HG03439 (cell line): Measurements from ENCODE around the gene HELZ2.

ENCODE experiments used
- ATAC-seq: cut with Tn5 transposase; IDR thresholded peaks from one replicate; pipeline ENCODE4 v1.9.1; 2021; ENCODE audit warnings: mild to moderate bottlenecking, moderate library complexity; ENCODE audit not compliant: unreplicated experiment

The HELZ2 gene

DNA sequence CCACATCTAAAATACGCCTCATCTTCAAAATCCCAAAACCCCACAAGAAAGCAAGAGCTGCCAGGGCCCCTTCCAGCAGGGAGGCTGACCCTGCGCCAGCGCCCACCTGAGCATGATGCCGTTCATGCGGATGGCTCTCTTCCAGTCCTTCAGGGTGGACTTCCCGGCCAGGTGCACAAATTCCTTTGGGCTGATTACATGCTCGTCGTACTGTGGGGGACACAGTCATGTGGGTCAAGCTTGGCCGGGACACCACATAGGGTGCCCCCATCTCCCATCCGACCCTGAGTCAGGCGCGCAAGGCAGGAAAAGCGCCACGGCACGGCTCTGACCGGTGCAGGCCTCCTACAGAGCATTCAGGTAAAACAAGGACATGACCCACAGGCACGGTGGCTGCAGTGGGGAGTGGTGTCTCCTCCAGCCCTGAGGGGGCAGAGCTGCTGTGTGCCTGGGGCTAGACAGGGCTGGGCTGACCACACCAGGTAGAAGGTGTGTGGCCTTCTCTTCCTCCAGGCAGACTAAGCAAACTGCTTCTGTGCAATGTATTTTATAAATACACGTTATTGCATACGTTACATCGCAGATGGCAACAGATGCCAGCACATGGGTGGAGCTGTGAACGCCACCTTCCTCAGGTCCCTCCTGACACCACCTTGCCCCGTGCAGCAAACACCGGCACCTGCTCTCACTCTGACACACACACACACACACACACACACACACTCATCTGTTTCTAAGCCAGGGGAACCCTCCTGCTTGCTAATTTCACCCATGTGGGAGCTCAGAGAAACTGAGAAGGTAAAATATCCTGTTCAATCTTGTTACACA, 23.8 kb upstream of the HELZ2 start:
- ATAC-seq = no peak

DNA sequence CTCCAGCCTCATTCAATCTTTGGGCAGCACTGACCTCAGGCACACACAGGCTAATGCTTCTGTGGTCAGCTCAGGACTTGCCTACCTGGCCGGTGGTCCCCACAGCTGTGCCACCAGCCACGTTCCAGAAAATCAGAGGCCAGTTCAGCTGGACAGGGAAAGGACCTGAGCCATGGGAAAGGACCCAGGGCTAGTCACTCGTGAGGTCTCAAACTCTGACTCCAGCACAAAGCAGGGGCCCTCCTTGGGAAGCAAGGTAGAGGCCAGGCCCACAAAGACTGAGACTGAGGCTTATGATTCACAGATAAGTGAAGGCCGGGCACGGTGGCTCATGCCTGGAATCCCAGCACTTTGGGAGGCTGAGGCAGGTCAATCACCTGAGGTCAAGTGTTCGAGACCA, 22.4 kb upstream of the HELZ2 start:
- ATAC-seq = no peak

DNA sequence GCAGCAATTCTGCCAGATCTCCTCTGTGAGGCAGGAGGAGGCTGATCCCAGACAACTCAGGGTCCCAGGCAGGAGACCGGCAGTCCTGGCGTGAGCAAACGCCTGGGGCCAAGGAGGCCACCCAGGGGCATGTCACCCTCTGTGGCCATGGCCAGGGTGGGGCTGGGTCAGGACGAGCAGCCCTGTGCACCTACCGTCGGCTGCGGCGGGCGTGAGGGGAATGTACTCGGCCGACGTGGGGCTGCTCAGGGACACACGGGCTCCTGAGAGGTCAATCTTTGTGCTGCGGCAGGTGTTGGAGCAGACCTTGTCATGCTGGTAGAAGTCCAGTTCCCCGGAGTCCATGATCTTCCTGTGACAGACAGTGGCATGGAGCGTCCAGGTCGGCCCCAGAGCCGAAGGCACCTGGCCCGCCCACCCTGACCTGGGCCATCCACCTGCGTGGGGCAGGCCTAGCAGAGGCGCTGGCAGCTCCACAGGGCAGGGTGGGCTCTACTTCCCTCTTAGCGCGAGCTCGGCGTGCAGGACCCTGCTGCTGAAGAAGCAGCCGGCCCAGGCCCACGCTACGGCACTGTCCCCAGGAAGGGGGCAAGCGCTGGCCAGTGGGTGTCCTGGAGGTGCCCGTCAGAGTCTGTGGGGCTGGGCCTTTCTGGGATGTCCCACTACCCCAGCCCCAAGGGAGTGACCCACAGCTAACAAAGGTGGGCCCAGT, 21.5 kb upstream of the HELZ2 start:
- ATAC-seq = no peak

DNA sequence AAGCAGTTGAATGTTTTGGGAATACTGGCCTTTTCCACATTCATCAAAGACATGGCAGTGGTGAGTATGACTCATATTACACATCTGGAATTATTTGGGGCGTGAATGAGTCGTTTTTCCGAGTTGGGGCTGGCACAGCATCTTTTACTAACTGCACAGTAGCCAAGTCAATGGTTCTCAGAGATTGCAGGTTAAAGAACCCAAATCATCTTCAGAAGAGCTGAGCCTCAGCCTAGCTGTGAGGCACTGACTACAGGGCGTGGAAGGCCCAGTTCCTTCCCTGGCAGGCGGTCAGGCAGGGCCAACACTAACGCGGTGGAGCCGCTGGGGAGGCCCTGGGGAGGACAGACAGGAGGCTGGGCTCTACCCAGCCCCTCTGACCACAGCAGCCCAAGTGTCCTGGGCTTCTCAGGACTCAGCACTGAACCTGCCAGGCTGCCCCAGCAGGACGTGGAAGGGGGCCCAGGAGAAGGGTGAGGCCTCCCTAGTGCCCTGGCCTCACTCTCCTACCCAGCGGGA, 20.1 kb upstream of the HELZ2 start:
- ATAC-seq = no peak

DNA sequence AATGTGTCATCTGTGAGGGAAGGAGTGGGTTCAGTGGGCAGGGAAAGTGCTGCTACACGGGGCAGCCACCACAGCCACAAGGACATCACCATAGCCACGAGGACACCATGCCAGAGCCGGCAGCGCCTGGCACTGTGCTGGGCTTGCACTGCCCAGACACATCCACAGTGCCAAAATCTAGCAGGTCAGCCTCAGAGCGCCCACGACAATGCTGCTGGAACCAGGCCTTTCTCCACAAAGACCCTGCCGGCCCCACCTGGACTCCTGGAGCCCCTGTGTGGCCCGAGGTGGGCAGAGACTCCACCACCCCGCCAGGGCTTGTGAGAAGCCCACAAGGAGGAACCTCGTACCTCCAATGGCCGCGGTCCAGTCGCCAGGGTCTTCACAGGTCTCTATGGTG, 18.6 kb upstream of the HELZ2 start:
- ATAC-seq = no peak

DNA sequence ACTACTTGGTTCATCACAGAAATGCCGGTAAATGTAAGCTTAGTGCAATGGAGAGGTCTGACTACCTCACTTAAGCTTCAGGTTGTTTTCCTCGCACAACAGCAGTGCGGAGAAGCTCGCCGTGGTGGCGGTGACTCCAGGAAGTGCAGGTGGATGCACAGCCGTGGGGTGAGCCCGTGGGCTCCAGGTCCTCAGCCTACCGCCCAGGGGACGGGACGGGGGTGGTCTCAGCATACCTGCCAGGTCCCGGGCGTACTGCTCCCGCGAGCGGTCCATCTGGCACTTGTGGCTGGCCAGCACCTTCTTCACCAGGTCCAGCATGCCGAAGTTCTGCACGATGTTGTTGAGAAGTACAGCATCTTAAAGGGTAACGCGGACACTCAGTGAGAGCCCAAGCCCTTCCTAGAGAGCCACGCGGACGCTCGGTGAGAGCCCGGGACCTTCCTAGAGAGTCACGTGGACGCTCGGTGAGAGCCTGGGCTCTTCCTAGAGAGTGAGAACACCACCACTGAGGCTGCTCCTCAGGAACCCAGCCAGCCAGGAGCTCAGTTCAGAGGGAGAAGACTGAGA, 17.8 kb upstream of the HELZ2 start:
- no peak for ATAC-seq

DNA sequence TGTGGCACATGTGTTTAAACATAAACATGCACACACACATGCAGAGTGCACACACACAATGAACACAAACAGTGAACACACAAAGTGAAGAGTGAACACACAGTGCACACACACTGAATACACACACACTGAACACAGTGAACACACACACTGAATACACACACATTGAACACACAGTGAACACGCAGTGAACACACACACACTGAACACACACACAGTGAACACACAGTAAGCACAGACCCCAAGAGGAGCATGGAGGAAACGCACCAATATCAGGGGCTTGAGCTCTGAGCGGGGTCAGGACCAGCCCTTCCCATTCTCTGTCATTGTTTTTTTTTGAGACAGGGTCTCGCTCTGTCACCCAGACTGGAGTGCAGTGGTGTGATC, 17.1 kb upstream of the HELZ2 start:
- no peak for ATAC-seq

DNA sequence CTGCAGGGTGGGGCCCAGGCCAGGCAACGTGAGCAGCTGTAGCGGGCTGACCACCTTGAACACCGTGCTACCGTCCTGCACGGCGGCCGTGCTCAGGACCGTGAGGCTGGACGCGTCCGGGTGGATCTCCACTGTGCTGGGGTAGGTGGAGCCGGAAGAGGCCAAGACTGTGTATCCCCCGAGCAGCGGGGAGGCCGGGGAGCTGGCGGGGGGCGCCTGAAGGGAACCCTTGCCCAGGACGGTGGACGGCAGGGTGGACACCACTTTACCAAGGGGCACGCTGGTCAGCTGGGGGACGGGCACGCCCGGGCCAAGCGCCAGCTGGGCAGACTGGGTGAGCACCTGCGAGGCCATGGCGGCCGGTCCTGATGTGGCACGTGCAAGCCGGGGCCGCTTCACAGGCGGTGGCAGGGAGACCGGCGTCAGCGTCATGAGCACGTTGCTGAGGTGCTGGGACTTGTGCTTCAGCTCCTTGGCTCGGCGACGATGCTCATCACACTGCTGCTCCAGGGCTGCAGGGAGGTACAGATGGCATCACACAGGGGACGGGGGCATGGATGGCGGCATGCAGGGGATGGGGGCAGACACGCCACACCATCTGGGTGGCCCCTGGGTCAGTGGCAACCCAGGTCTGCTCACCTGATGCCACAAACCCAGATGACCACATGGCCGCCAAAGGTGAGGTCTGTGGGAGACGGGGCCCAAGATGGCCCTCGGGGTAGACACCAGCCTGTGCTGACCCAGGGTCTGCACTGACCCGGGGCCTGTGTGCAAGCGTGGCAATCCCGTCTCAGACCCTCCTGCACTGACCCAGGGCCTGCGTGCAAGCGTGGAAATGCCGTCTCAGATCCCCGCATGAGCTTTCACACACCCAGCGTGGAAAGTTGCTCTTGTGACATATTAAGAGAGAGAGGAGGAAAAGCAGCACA, 16.4 kb upstream of the HELZ2 start:
- no peak for ATAC-seq

DNA sequence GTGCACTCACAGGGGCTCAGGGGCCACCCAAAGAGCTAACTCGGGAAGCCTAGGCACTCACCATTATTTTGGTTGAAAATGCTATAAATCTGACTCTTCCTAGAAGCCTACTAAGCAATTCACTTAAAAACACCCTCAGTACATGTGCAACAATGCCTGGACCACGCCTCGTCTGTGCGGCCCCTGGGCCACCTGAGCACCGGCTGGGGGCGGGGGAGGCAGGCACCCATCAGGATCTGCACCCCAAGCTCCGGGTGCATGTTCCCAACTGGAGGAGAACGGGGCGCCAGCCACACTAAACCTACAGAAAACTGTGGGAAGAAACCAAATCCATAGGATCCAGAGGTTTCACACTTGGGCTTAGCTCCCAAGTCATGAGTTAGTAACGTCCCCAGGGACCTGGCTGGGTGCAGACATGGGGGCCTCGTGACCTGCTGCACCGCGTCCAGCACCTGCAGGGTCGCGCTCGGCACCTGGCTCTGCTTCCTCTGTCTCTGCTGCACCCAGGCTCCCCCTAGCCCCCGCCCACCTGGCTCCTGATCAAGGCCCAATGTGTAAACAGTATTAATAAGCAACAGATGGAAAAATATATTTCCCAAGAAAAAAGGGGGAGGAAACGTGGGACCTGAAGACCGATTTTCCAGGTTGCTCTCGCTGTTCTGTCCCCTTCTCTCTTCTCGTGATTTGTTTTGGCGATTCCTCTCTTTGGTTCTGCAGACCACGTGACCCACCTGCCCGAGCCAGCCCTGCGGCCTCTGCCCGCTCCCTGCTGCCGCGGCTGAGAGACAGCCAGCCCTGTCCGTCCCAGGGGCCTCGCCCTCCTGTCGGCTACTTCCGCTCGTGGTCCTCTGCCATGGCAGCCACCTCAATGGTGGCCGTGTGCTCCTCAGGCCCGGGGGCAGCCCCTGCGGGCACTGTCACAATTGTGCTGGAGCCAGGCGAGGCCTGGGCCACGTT, 15.5 kb upstream of the HELZ2 start:
- ATAC-seq = no peak

DNA sequence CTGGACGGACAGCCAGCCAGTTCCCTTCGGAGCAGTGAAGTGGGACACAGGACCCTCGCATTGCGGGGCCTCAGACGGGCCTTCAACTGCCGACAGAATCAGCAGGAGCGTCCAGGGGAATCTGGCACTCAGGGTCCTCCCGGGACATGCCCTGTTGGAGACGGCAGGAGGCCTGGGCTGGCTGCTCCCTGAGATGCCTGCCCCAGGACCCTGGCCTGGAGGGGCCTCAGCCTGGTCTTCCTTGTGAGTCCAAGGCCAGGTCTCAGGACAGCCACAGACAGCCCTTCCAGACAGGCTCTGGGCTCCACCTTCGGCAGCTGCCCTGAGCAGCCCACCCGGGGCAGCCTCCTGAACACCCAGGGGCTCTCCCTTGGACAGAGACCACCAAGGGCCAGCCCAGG, 14.6 kb upstream of the HELZ2 start:
- ATAC-seq = no peak

DNA sequence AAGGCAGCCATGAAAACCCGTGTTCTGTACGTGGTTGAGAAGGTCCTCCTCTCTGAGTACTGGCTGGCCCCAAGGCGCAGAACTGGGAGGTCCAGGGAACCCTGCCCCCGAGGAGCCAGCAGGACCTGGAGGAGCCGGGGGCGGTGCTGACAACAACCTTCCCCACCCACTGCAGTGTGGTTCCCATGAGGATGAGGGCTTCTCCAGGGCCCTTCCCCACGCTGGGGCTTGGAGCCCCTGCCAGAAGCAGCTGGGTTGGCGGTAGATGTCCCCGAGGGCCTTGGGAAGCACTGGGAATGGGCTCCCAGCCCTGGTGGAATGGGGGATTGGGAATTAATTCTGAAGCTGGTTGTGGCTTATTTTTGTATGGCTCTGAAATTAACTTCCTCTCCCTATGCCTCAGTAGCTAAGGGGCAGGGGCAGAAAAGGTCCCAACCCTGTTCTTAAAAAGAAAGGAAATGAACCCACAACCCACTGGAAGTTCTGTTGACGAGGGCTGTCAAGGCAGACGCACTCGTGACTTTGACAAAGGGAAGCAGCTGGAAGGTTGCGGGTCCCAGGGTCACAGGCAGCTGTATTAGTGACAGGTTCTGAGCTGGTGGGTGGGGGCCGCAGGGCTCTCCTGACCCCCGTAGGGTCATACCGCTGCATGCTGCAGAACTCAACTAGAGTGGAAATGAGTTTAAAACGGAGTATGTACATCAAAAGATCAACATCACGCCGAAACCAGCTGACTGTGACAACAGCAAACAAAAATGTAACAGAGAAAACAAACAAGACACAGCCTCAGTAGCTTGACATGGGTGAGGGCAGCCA, 13.9 kb upstream of the HELZ2 start:
- ATAC-seq = no peak

DNA sequence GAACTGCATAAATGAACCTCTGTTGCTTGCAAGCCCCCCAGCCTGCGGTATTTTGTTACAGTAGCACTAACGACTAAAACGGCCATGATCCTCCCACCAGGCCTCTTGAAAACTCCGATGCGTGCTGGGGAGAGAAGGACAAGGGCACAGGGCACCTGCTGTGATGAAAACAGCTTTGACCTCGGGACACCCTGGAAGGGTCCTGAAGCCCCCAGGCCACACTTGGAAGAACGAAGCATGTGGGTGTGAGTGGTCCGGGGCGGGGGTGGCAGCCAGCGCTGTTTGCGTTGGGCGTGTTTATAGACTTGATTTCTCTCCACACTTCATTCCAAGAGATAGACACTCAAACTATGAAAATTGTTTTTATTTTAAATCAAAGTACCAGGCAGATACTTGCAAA, 13.2 kb upstream of the HELZ2 start:
- no peak for ATAC-seq

DNA sequence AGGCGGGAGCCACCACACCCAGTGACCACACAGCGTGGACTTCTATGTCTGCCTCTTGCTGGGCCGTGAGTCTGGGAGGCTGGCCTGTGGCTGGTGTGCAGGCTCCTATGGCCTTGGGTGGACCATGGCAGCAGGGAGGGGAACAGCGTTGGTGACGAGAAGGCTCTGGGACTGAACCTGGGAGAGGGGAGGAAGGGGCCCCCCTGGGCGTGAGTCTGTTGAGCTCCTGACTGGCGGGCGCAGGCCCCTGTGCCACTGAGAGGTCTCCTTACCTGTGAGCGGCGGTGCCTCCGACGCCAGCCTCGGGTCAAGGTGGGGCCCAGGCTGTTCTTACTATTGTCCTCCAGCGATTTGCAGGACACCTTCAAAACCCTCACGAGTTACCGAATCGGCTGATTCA, 12.8 kb upstream of the HELZ2 start:
- no peak for ATAC-seq

DNA sequence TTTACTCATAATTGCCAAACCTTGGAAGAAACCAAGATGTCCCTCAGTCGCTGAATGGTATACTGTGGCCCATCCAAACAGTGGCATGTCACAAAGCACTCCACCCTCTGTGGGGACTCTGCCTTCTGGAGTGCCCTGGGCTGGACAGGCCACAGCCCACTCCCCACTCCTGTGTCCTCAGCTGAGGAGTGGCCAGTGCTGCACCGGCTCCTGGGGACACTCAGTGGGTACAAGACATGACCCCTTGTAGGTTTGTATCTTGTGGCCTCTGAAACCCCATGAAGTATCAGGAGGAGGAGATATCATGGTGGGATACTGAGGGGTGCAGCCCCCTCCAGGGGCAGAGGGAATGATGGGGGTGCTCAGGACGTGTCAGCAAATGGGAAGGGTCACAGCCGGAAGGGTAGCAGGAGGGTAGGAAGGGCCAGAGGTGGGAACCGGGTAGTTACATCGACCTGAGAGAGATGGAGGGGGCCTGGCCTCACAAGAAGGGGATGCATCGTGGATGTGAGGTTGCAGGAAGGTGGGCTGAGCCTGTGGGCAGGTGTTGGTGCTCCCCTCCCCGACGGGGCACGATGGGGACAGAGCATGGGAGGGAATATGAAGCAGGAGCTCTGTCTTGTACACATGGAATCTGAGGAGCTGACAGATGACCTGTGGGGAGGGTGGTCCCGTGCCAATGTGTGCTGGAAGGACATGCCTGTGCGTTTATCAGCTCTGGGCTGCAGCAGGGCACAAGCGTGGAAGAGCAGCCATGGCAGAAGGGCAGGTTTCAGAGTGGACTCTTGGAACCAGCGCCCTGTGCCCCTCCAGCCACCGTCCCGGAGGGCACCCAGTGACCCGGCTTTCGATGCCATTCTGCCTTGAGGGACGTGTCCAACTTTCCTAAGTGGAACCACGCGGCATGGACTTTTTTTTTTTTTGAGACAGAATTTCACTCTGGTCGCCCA, 11.9 kb upstream of the HELZ2 start:
- ATAC-seq = no peak

DNA sequence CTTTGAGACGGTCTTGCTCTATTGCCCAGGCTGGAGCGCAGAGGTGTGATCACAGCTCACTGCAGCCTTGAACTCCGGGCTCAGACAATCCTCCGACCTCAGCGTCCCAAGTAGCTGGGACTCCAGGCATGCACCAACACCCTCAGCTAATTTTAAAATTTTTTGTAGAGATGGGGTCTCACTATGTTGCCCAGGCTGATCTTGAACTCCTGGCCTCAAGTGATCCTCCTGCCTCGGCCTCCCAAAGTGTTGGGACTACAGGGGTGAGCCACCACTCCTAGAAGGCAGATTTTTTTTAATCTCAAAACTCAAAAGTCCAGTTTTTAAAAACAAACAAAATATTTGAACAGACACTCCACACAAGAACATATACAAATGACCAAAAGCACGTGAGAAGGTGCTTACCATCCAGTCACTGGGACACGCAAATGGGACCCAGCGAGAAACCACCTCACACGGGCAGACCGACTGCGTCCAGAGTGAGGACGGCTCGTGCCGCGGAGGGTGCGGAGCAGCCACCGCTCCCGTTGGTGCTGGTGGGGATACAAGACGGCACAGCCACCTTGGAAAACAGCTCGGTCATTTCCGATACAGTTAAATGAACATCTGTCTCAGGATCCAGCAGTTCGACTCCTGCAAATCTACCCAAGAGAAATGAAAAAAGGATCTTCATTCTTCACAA, 8.5 kb upstream of the HELZ2 start:
- no peak for ATAC-seq

DNA sequence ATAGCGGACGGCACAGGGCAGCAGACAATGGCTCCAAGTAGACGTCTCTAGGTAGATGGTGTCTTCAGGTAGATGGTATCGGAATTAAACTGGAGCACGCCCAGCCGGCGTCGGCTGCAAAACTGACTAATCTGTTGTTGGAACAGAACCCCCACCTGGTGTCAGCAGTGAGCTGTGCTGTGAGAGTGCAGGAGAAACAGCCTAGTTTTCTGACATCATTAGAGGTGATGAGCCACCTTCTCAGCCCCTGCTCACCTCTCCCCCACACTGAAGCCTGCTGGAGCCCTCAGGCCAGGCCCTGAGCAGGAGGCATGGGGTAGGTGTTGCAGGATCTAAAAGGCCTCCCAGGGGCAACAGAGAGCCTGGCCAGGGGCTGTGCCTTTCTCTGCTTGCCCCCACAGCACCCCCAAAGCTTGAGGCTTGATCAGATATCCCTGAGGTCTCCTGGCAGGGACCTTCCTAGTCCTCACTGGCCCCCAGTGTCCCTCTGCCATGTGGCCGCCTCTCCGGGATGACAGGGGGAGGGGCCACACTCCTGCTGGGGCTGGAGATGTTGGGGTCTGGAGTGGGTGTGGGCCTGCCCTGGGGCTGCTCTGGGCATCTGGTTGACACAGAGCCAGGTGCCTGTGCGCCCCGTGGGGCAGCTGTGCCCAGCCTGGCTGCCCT, 6.9 kb upstream of the HELZ2 start:
- ATAC-seq = no peak
